NT2/D1 (cell line): Measurements from ENCODE around the gene TENM4.

Source experiments
- SUZ12 ChIP-seq: IDR thresholded peaks from 2 replicates; pipeline ENCODE4 v1.6.1; 2011; ENCODE audit not compliant: insufficient read length, insufficient read depth; ENCODE audit errors: extremely low read depth
- YY1 ChIP-seq: IDR thresholded peaks from 2 replicates; pipeline ENCODE4 v1.6.1; 2011; ENCODE audit not compliant: insufficient read length, insufficient read depth
- ZNF274 ChIP-seq: IDR thresholded peaks from 2 replicates; pipeline ENCODE4 v1.6.1; 2011; ENCODE audit warnings: mild to moderate bottlenecking, low read depth, low read length

DNA sequence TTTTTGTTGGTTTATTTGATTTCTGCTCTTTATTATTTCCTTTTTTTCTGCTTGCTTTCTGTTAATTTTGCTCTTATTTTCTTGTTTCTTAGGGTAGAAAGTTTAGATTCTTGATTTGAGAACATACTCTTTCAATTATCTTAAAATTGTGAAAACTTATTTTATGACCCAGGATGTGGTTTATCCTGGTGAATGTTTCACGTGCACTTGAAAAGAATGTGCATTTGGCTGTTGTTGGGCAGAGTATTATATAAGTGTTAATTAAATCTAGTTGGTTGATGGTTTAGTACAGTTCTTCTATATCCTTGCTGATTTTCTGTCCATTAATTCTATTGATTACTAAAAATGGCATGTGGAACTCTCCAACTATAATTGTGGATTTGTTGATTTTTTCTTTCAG lies 799.3 kb downstream of the TENM4 start:
- TF ChIP-seq YY1 (no peak), ZNF274 (no peak), SUZ12 (no peak)
